ENCODE measurements around the gene UBQLNL. TPM values are rescaled to one million over a fixed set of nuclear protein-coding genes. Genes with fewer than 3 reads are reported as not detected.

UBQLNL gene
- total and polyA plus RNA-seq, 10 of the 15 experiments (the other 5 are each of a cell fraction or from before 2014, with no cell fraction given), result 0.13 to 1.6 (median 0.37) TPM

DNA sequence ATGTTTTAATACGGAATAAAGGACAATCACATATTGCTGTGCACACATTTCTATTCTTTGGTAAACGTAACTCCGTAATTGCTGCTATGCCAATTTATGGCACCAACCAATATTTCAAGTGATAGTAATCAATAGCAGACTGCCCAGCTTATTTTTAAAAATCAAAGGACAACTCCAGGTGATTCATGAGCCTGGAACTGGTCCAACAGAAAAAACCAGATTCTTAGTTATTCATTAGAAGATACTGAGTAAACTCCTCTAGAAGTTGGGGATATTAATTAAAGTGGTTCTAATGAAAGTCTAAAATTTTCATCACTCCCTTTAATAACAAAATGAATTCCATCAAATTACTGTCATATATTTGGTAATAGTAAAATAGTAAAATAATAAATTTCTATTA lies 41.3 kb upstream of the UBQLNL start:
- intact Hi-C loops (cut with micrococcal nuclease; ENCODE audit: unreplicated experiment) (loop anchor here (10.0 kb wide), 1 partner anchor 433 kb away; no protein-coding TSS in a partner anchor), in situ Hi-C loops (cut with MboI) (no loop called here)
- H3K27me3 ChIP-seq (replicated peaks in 1 of 2; ENCODE audit: control insufficient read depth in 2 of 2, insufficient read depth in 2 of 2, low read length in 1 of 2), result no peaks in the 10 kb centered on the region
- no peaks in the 10 kb centered on the region for H3K9me3 ChIP-seq (replicated peaks; ENCODE audit: control insufficient read depth, insufficient read depth, low read length)
- ChIA-PET POLR2A (no interaction called here), RAD21 (ENCODE audit: unreplicated experiment) (no interaction called here), SMC1A (ENCODE audit: uncharacterized antibody, unreplicated experiment) (interaction anchor here (1.0 kb wide), 1 partner anchor 81 kb away, joined by 3 read pairs; no protein-coding TSS in a partner anchor), CTCF (interaction anchor here (1.8 kb wide), 1 partner anchor 82 kb away, joined by 10 read pairs; no protein-coding TSS in a partner anchor)
- DNase-seq (ENCODE audit: low read depth, low spot score) (no peak), ATAC-seq (no peak), FAIRE-seq (no peak)
- H2AFZ ChIP-seq (ENCODE audit: control insufficient read depth, low read depth, low read length), result no peak overlapping the region
- H3K4me2 ChIP-seq (ENCODE audit: control insufficient read depth, insufficient read depth), result no peak overlapping the region
- BruUV-seq (replicated peaks), result no TSS peak
- H3K9ac ChIP-seq (ENCODE audit: control insufficient read depth, insufficient read depth, low read length), result no peak overlapping the region
- TF ChIP-seq MTA3 (IDR thresholded peaks at IDR 0.05; ENCODE audit: borderline replicate concordance, low read length) (no peak), MXI1 (IDR thresholded peaks at IDR 0.05; ENCODE audit: low read depth, low read length) (no peak), RELA (IDR thresholded peaks at IDR 0.05; ENCODE audit: borderline replicate concordance, partially characterized antibody) (no peak), NR2C1 (IDR thresholded peaks at IDR 0.05) (no peak), SP1 (IDR thresholded peaks at IDR 0.05; ENCODE audit: low read depth, low read length) (no peak), HDGF (IDR thresholded peaks at IDR 0.05) (no peak), BMI1 (IDR thresholded peaks at IDR 0.05; ENCODE audit: borderline replicate concordance) (no peak), EZH2 (IDR thresholded peaks at IDR 0.05; ENCODE audit: borderline replicate concordance, control insufficient read depth, low read depth, low read length) (no peak), POLR2AphosphoS5 (IDR thresholded peaks at IDR 0.05; ENCODE audit: low read length) (no peak), RFX5 (IDR thresholded peaks at IDR 0.05; ENCODE audit: low read depth, low read length) (no peak), HDAC2 (IDR thresholded peaks at IDR 0.05) (no peak)
- TF ChIP-seq, protein P1, sequence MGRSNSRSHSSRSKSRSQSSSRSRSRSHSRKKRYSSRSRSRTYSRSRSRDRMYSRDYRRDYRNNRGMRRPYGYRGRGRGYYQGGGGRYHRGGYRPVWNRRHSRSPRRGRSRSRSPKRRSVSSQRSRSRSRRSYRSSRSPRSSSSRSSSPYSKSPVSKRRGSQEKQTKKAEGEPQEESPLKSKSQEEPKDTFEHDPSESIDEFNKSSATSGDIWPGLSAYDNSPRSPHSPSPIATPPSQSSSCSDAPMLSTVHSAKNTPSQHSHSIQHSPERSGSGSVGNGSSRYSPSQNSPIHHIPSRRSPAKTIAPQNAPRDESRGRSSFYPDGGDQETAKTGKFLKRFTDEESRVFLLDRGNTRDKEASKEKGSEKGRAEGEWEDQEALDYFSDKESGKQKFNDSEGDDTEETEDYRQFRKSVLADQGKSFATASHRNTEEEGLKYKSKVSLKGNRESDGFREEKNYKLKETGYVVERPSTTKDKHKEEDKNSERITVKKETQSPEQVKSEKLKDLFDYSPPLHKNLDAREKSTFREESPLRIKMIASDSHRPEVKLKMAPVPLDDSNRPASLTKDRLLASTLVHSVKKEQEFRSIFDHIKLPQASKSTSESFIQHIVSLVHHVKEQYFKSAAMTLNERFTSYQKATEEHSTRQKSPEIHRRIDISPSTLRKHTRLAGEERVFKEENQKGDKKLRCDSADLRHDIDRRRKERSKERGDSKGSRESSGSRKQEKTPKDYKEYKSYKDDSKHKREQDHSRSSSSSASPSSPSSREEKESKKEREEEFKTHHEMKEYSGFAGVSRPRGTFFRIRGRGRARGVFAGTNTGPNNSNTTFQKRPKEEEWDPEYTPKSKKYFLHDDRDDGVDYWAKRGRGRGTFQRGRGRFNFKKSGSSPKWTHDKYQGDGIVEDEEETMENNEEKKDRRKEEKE (IDR thresholded peaks at IDR 0.05), result no peak
- H3K27ac ChIP-seq (ENCODE audit: control insufficient read depth, insufficient read depth), result no peak overlapping the region
- no peak overlapping the region for H3K4me3 ChIP-seq
- no peaks in the 10 kb centered on the region for H3K4me1 ChIP-seq (ENCODE audit: control insufficient read depth, insufficient read depth, low read length)
- H4K20me1 ChIP-seq (ENCODE audit: control insufficient read depth, insufficient read depth), result no peaks in the 10 kb centered on the region
- no peaks in the 10 kb centered on the region for H3K79me2 ChIP-seq (ENCODE audit: control insufficient read depth, insufficient read depth, low read length)
- H3K36me3 ChIP-seq (ENCODE audit: control insufficient read depth in 2 of 2, insufficient read depth in 2 of 2, low read length in 1 of 2), result no peaks in the 10 kb centered on the region
- 53% methylated on average over 3 of the region's 3 CpGs for WGBS (ENCODE audit: insufficient coverage, insufficient replicate concordance, low lambda C conversion rate, missing lambda C conversion rate)
